MM.1S (cell line): ENCODE results near the gene BEND7.
"Not testable (repeated sequence)": the region's sequence is repeated elsewhere in the genome, so short reads cannot be mapped to it uniquely, and the experiment has no call there.

Experiments used
- DNase-seq: peaks from one replicate; pipeline ENCODE4 v3.0.0-alpha.2; 2015
- H2AFZ ChIP-seq: fragments of 300-600 bp; sonication (generic); 2 replicates; pipeline ENCODE4 v1.6.0; 2016; ENCODE audit warnings: antibody characterized with exemption, low read length
- H3F3A ChIP-seq: fragments of 300-600 bp; sonication (generic); 2 replicates; pipeline ENCODE4 v1.6.1; 2016; ENCODE audit warnings: mild to moderate bottlenecking, antibody characterized with exemption, low read length, moderate library complexity, mixed read lengths; ENCODE audit not compliant: insufficient read depth
- H3K27ac ChIP-seq: fragments of 300-600 bp; sonication (generic); 2 replicates; pipeline ENCODE4 v1.5.1; 2016; ENCODE audit warnings: mild to moderate bottlenecking, low read length
- H3K27me3 ChIP-seq: fragments of 300-600 bp; sonication (generic); replicated peaks from 2 replicates; pipeline ENCODE4 v1.6.0; 2016; ENCODE audit warnings: low read length; ENCODE audit not compliant: insufficient read depth
- H3K36me3 ChIP-seq: fragments of 300-600 bp; sonication (generic); replicated peaks from 2 replicates; pipeline ENCODE4 v1.6.1; 2016; ENCODE audit warnings: mild to moderate bottlenecking, low read length, mixed read lengths; ENCODE audit not compliant: insufficient read depth
- H3K4me1 ChIP-seq: fragments of 300-600 bp; sonication (generic); 2 replicates; pipeline ENCODE4 v1.6.1; 2016; ENCODE audit warnings: low read length, mixed read lengths
- H3K4me2 ChIP-seq: fragments of 300-600 bp; sonication (generic); 2 replicates; pipeline ENCODE4 v1.6.0; 2016; ENCODE audit warnings: low read depth, low read length
- H3K4me3 ChIP-seq: fragments of 300-600 bp; sonication (generic); 2 replicates; pipeline ENCODE4 v1.5.1; 2016; ENCODE audit warnings: low read length, mixed read lengths
- H3K79me2 ChIP-seq: fragments of 300-600 bp; sonication (generic); 2 replicates; pipeline ENCODE4 v1.6.1; 2016; ENCODE audit warnings: mixed run types, low read length, mixed read lengths
- H3K9ac ChIP-seq: fragments of 300-600 bp; sonication (generic); 2 replicates; pipeline ENCODE4 v1.6.1; 2016; ENCODE audit warnings: low read length, mixed read lengths
- H3K9me2 ChIP-seq: fragments of 300-600 bp; sonication (generic); replicated peaks from 2 replicates; pipeline ENCODE4 v1.6.1; 2016; ENCODE audit warnings: mild to moderate bottlenecking, low read length, mixed read lengths; ENCODE audit not compliant: insufficient read depth
- H3K9me3 ChIP-seq: fragments of 300-600 bp; sonication (generic); replicated peaks from 2 replicates; pipeline ENCODE4 v1.6.1; 2016; ENCODE audit warnings: mild to moderate bottlenecking, low read length, mixed read lengths; ENCODE audit not compliant: insufficient read depth
- H4K20me1 ChIP-seq: fragments of 300-600 bp; sonication (generic); 2 replicates; pipeline ENCODE4 v1.6.1; 2016; ENCODE audit warnings: mild to moderate bottlenecking, low read length, moderate library complexity, mixed read lengths; ENCODE audit not compliant: insufficient read depth
- EZH2 ChIP-seq: fragments of 300-600 bp; sonication (generic); optimal IDR thresholded peaks from 2 replicates; pipeline ENCODE3; 2017; ENCODE audit warnings: low read depth, mild to moderate bottlenecking, antibody characterized with exemption, low read length, mixed read lengths
- EZH2phosphoT487 ChIP-seq: fragments of 300-600 bp; sonication (generic); IDR thresholded peaks from 2 replicates; pipeline ENCODE4 v1.6.1; 2018; ENCODE audit warnings: antibody characterized with exemption, low read length
- TF ChIP-seq, protein P1 (sequence below): fragments of 300-600 bp; sonication (generic); IDR thresholded peaks from 2 replicates; pipeline ENCODE4 v1.5.1; 2016; ENCODE audit warnings: antibody characterized with exemption, low read length, mixed read lengths

Gene BEND7

DNA sequence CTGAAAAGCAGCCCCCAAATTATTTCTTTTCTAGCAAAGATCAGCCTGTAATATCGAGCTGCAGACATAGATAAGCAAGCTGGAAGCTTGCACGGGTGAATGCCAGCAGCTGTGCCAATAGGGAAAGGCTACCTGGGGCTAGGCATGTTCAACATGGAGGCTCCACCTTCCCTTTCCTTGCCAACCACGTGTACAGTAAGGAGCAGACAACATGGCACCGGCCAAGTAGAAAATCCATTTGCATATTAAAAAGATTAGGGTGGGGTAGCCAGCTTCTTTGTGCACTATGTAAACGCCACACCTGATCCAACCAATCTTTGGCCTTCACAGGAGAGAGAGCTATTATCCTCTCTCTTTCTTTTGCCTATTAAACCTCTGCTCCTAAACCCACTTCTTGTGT is 124.0 kb downstream of the BEND7 start:
- no peaks in the 10 kb centered on the region for H3K9me3 ChIP-seq
- no peak overlapping the region for H2AFZ ChIP-seq
- no peaks in the 10 kb centered on the region for H4K20me1 ChIP-seq
- no peak overlapping the region for H3K9ac ChIP-seq
- no peaks in the 10 kb centered on the region for H3K9me2 ChIP-seq
- no peaks in the 10 kb centered on the region for H3K79me2 ChIP-seq
- no peak overlapping the region for H3K4me3 ChIP-seq
- DNase-seq, result no peak
- H3K4me1 ChIP-seq, result no peaks in the 10 kb centered on the region
- no peak overlapping the region for H3K4me2 ChIP-seq
- TF ChIP-seq EZH2, result no peak
- TF ChIP-seq, protein P1, sequence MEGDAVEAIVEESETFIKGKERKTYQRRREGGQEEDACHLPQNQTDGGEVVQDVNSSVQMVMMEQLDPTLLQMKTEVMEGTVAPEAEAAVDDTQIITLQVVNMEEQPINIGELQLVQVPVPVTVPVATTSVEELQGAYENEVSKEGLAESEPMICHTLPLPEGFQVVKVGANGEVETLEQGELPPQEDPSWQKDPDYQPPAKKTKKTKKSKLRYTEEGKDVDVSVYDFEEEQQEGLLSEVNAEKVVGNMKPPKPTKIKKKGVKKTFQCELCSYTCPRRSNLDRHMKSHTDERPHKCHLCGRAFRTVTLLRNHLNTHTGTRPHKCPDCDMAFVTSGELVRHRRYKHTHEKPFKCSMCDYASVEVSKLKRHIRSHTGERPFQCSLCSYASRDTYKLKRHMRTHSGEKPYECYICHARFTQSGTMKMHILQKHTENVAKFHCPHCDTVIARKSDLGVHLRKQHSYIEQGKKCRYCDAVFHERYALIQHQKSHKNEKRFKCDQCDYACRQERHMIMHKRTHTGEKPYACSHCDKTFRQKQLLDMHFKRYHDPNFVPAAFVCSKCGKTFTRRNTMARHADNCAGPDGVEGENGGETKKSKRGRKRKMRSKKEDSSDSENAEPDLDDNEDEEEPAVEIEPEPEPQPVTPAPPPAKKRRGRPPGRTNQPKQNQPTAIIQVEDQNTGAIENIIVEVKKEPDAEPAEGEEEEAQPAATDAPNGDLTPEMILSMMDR, result no peak
- no peak for TF ChIP-seq EZH2phosphoT487
- H3K27me3 ChIP-seq, result no peaks in the 10 kb centered on the region
- H3K36me3 ChIP-seq, result no peaks in the 10 kb centered on the region
- H3K27ac ChIP-seq, result no peak overlapping the region
- H3F3A ChIP-seq, result no peaks in the 10 kb centered on the region

DNA sequence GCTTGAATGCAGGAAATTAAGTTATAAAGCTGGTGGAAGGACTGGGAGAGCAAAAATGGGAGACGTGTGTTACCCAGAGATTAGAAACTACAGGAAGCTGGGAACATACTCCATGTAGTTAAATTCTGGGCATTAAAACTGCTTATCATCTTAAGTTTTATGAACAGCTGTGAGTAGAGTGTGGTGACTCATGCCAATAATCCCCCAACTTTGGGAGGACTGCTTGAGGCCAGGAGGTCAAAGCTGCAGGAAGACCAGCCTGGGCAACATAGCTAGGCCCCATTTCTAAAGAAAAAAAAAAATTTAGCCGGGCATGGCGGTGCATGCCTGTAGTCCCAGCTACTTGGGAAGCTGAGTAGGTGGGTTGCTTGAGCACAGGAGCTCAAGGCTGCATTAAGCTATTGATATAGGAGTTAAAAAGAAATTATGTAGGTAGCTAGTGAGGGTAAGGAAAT is 124.5 kb downstream of the BEND7 start:
- Histone ChIP-seq H3K9me2 (no peaks in the 10 kb centered on the region), H3K27ac (no peak overlapping the region), H3K27me3 (no peaks in the 10 kb centered on the region; the same call in 1 of the 2 replicates), H3K4me2 (no peak overlapping the region), H3F3A (no peaks in the 10 kb centered on the region), H3K4me1 (no peaks in the 10 kb centered on the region), H4K20me1 (no peaks in the 10 kb centered on the region), H3K9ac (no peak overlapping the region), H3K9me3 (no peaks in the 10 kb centered on the region), H3K4me3 (no peak overlapping the region), H2AFZ (no peak overlapping the region), H3K79me2 (no peaks in the 10 kb centered on the region), H3K36me3 (no peaks in the 10 kb centered on the region)
- DNase-seq, result no peak
- no peak for TF ChIP-seq EZH2
- TF ChIP-seq EZH2phosphoT487, result no peak
- TF ChIP-seq, protein P1, result no peak

DNA sequence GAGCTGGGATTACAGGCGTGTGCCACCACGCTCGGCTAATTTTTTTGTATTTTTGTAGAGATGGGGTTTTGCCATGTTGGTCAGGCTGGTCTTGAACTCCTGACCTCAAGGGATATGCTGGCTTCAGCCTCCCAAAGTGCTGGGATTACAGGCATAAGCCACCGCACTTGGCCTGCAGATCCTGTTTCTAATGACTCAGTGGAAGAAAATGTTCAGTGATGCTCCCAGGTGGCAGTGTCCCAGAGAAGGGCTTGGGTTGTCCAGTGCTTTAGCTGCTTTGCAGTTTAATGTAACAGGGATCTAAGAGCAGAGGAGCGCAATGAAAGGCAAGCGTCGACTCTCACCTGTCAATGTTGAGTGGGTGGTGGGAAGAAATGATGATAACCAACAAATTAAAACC is 125.4 kb downstream of the BEND7 start:
- not testable (repeated sequence) for H3K79me2 ChIP-seq, H3K4me1 ChIP-seq, H3K9me3 ChIP-seq, H3F3A ChIP-seq, H3K9ac ChIP-seq, H3K27ac ChIP-seq, H3K4me3 ChIP-seq, DNase-seq, H3K9me2 ChIP-seq, H3K36me3 ChIP-seq, H3K27me3 ChIP-seq, H2AFZ ChIP-seq, H4K20me1 ChIP-seq, H3K4me2 ChIP-seq

DNA sequence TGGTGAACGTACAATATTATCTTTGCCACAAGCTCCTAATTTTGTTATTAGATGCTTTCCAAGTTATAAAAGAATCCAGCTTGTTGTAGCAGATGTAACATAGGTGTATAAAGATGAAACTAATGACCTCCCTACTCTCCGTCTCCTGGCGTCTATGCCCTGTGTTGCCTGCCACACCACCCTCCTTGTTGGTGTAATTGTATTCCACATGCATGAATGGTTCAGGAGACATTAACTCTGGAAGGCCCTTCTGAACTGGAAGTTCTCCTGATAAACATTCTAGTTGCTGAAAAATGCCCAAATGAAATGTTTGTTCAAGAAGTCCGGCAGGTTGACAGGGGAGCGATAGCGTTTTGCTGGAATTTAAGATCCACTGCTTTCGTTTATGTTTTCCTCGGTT is 126.8 kb downstream of the BEND7 start:
- no peaks in the 10 kb centered on the region for H3K36me3 ChIP-seq
- no peak for DNase-seq
- no peak overlapping the region for H3K9ac ChIP-seq
- no peaks in the 10 kb centered on the region for H3K4me1 ChIP-seq
- H3K4me2 ChIP-seq, result no peak overlapping the region
- no peaks in the 10 kb centered on the region; the same call in 1 of the 2 replicates for H3K27me3 ChIP-seq
- no peaks in the 10 kb centered on the region for H4K20me1 ChIP-seq
- H3K9me3 ChIP-seq, result no peaks in the 10 kb centered on the region
- H3K27ac ChIP-seq, result no peak overlapping the region
- no peak for TF ChIP-seq EZH2
- no peak for TF ChIP-seq EZH2phosphoT487
- TF ChIP-seq, protein P1, result no peak
- no peak overlapping the region for H2AFZ ChIP-seq
- no peaks in the 10 kb centered on the region for H3K79me2 ChIP-seq
- H3K9me2 ChIP-seq, result no peaks in the 10 kb centered on the region
- H3K4me3 ChIP-seq, result no peak overlapping the region
- no peaks in the 10 kb centered on the region for H3F3A ChIP-seq
